Mucosa of descending colon (tissue), 3 donors: Measurements from ENCODE around the gene CAD. TPM values are rescaled to one million over a fixed set of nuclear protein-coding genes. Genes with fewer than 3 reads are reported as not detected.

Experiments used
- ATAC-seq: fragments of 200-7000 bp; cut with Tn5 transposase; one replicate; pipeline ENCODE4 v1.9.1; 2020; ENCODE audit warnings: mild to moderate bottlenecking, moderate library complexity
- DNase-seq, 3 donors: peaks; one replicate each; pipeline ENCODE4 v3.0.0-alpha.2; 2020
- H3K36me3 ChIP-seq: fragments of 200-600 bp; one replicate; pipeline ENCODE4 v1.8.0; 2021; ENCODE audit warnings: low read depth, mild to moderate bottlenecking
- H3K4me1 ChIP-seq: fragments of 200-600 bp; one replicate; pipeline ENCODE4 v1.8.0; 2021; ENCODE audit warnings: low read depth, mild to moderate bottlenecking
- H3K4me3 ChIP-seq: fragments of 200-600 bp; one replicate; pipeline ENCODE4 v1.8.0; 2021; ENCODE audit warnings: mild to moderate bottlenecking
- H3K9me3 ChIP-seq: fragments of 200-600 bp; one replicate; pipeline ENCODE4 v1.8.0; 2021; ENCODE audit warnings: mild to moderate bottlenecking
- intact Hi-C, 2 donors: fragments of 100-400 bp; cut with DNase I in 1 of 2; cut with micrococcal nuclease in 1 of 2; formaldehyde crosslinking; loops; one replicate each; pipeline versions ENCODE4 v1.11.0 to v1.11.1; 2022; cut with DNase I, micrococcal nuclease
- total RNA-seq, 3 donors: library from RNA; stranded (reverse); fragmentation: NEBNext Ultra II Directional in 2 of 3; extraction: Animal tissue kit (Norgen Biotek cat#: 25700) in 2 of 3; gene quantifications; one replicate each; pipeline versions ENCODE4 v1.2.1 to v1.2.4, GENCODE V29; 2021 to 2023
- TF ChIP-seq, protein P1 (sequence below): fragments of 200-600 bp; IDR thresholded peaks from one replicate; pipeline ENCODE4 v1.8.0; 2022; ENCODE audit warnings: antibody characterized with exemption, mild to moderate bottlenecking
- donor health status: DM: no; HTN: no; CAD: no; lungs with moderate emphysema.
- donor health status: DM: no; HTN: no; CAD: no.
- donor health status: DM: no; HTN: yes; CAD: no.

Gene CAD
- total RNA-seq, 3 donors from 2014 or later = 22.7 to 29.8 (median 24.7) TPM

DNA sequence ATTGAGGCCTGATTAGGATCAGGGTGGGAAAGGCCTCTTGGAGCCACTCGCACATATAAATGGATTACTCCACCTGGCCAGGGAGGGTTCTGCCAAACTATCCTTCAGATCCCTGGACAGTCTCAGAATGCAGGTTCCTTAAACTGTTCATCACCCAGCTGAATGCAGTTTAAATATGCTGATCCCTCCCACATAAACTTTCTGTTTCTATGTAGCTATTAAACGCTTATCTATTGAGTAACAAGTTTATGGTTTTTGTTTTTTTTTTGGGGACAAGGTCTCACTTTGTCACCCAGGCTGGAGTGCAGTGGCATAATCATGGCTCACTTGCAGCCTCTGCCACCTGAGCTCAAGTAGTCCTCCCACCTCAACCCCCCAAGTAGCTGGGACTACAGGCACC, 1.9 kb downstream of the CAD start:
- Histone ChIP-seq H3K9me3 (no peaks in the 10 kb centered on the region), H3K4me3 (no peak overlapping the region), H3K4me1 (peaks cover 11% of the 10 kb centered on the region), H3K36me3 (no peaks in the 10 kb centered on the region)
- no peak for ATAC-seq
- TF ChIP-seq, protein P1, sequence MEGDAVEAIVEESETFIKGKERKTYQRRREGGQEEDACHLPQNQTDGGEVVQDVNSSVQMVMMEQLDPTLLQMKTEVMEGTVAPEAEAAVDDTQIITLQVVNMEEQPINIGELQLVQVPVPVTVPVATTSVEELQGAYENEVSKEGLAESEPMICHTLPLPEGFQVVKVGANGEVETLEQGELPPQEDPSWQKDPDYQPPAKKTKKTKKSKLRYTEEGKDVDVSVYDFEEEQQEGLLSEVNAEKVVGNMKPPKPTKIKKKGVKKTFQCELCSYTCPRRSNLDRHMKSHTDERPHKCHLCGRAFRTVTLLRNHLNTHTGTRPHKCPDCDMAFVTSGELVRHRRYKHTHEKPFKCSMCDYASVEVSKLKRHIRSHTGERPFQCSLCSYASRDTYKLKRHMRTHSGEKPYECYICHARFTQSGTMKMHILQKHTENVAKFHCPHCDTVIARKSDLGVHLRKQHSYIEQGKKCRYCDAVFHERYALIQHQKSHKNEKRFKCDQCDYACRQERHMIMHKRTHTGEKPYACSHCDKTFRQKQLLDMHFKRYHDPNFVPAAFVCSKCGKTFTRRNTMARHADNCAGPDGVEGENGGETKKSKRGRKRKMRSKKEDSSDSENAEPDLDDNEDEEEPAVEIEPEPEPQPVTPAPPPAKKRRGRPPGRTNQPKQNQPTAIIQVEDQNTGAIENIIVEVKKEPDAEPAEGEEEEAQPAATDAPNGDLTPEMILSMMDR = no peak
- intact Hi-C loops = loop anchor here in 1 of 2 donors (10.0 kb wide), 1 partner anchor 124 kb away; no protein-coding TSS in a partner anchor
- no peak for DNase-seq

DNA sequence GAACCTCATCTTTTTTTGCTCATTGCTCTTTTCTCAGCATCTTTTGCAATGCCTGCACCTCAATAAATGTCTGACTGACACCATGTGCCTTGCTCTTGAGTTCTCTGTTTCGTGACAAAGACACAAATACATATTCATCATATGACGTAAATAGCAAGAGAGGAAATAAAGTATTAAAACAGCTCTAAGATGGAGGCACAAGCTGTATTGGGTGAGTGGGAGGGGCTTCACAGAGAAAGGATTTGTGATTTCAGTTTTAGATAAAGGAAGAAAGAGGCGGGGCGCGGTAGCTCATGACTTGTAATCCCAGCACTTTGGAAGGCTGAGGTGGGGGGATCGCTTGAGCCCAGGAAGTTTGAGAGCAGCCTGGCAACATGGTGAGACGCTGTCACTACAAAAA, 2.9 kb downstream of the CAD start:
- TF ChIP-seq, protein P1 = no peak
- peaks cover 5% of the 10 kb centered on the region for H3K36me3 ChIP-seq
- H3K9me3 ChIP-seq = no peaks in the 10 kb centered on the region
- intact Hi-C loops = no loop called here
- peaks cover 11% of the 10 kb centered on the region for H3K4me1 ChIP-seq
- ATAC-seq (no peak), DNase-seq (no peak)
- H3K4me3 ChIP-seq = no peak overlapping the region

DNA sequence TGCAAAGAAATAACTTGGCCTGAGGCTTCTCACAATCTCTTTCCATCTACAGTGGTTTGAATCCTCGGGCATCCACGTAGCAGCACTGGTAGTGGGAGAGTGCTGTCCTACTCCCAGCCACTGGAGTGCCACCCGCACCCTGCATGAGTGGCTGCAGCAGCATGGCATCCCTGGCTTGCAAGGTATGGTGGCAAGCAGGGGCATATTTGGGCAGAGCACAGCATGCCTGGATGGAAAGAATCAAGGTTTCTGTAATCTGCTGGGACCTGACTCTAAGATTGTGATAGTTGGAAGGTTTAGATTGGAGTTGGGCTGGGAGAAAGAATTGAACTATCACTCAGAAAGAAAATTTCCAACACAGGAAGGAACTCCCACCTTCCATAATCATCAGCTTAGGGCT, 4.0 kb downstream of the CAD start:
- Histone ChIP-seq H3K4me1 (peaks cover 11% of the 10 kb centered on the region), H3K9me3 (no peaks in the 10 kb centered on the region), H3K4me3 (no peak overlapping the region), H3K36me3 (peaks cover 5% of the 10 kb centered on the region)
- ATAC-seq (no peak), DNase-seq (peak in 1 of 3 donors; percentile 12)
- intact Hi-C loops = no loop called here
- TF ChIP-seq, protein P1 = no peak

DNA sequence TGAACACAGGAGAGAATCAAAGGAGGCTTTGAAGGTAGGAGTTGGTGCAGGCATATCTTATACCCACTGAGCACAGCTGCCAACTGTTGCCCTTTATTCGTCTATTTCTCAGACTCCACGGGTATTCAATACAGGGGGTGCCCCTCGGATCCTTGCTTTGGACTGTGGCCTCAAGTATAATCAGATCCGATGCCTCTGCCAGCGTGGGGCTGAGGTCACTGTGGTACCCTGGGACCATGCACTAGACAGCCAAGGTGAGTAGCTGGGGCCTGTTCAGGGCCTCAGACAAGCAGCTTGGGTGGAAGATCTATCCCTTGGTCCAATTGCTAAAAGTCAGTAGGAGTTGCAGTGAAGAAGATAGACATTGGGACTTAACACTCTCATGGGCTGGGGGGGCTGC, 5.2 kb downstream of the CAD start:
- intact Hi-C loops = no loop called here
- TF ChIP-seq, protein P1 = no peak

DNA sequence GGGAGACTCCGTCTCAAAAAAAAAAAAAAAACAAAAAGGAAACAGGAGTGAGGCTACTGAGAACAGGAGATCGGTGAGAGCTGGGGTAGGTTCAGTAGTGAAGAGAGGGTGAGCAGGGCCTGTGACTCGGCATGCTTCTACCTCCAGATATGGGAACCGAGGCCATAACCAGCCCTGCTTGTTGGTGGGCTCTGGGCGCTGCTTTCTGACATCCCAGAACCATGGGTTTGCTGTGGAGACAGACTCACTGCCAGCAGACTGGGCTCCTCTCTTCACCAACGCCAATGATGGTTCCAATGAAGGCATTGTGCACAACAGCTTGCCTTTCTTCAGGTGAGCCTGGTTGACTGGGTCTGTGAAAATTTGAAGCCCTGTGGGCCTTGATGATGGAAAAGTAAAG, 6.2 kb downstream of the CAD start:
- Histone ChIP-seq H3K4me1 (no peaks in the 10 kb centered on the region), H3K9me3 (no peaks in the 10 kb centered on the region), H3K36me3 (peaks cover 5% of the 10 kb centered on the region), H3K4me3 (no peak overlapping the region)
- ATAC-seq (no peak), DNase-seq (no peak)
- intact Hi-C loops = no loop called here
- TF ChIP-seq, protein P1 = no peak

More for the DNA sequence above, 5.2 kb downstream of the CAD start:
- H3K36me3 ChIP-seq = peaks cover 5% of the 10 kb centered on the region
- ATAC-seq (no peak), DNase-seq (peak in 1 of 3 donors; percentile 18)
- H3K4me3 ChIP-seq = no peak overlapping the region
- H3K9me3 ChIP-seq = no peaks in the 10 kb centered on the region
- H3K4me1 ChIP-seq = peaks cover 7% of the 10 kb centered on the region

DNA sequence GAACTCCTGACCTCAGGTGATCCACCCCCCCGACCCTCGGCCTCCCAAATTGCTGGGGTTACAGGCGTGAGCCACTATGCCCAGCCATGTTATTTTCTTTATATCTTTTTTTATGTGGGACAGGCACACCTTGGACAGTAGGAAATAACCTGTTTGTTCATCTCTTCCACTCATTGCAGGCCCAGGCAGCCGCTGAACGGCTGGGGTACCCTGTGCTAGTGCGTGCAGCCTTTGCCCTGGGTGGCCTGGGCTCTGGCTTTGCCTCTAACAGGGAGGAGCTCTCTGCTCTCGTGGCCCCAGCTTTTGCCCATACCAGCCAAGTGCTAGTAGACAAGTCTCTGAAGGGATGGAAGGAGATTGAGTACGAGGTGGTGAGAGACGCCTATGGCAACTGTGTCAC, 8.4 kb downstream of the CAD start:
- TF ChIP-seq, protein P1 = no peak
- intact Hi-C loops = no loop called here
- DNase-seq = peak in 1 of 3 donors; percentile 16

More for the DNA sequence above, 8.4 kb downstream of the CAD start:
- ATAC-seq = no peak
- Histone ChIP-seq H3K36me3 (peaks cover 11% of the 10 kb centered on the region), H3K4me1 (no peaks in the 10 kb centered on the region), H3K9me3 (no peaks in the 10 kb centered on the region), H3K4me3 (no peak overlapping the region)
